Measurements from ENCODE around the gene FOXJ1.

FOXJ1 gene

GRCh38 chr17:76140661-76141211 lies 309 bp downstream of the FOXJ1 start:
- no peak for DNase-seq (ENCODE audit: low read depth)

GRCh38 chr17:76139801-76140660 lies 1.0 kb downstream of the FOXJ1 start:
- DNase-seq (ENCODE audit: low read depth) = no peak

- DNase-seq (ENCODE audit: low read depth) = no peak
Measured at GRCh38 chr17:76138896-76139752, 1.9 kb downstream of the FOXJ1 start.

- no peak for DNase-seq (ENCODE audit: low read depth)
Measured at GRCh38 chr17:76138234-76138895, 2.7 kb downstream of the FOXJ1 start.

GRCh38 chr17:76137351-76138233 lies 3.5 kb downstream of the FOXJ1 start:
- DNase-seq (ENCODE audit: low read depth) = no peak

- no peak for DNase-seq (ENCODE audit: low read depth)
Measured at GRCh38 chr17:76137001-76137350, 4.1 kb downstream of the FOXJ1 start.

GRCh38 chr17:76136276-76137000 lies 4.6 kb downstream of the FOXJ1 start:
- DNase-seq (ENCODE audit: low read depth) = no peak

- no peak for DNase-seq (ENCODE audit: low read depth)
Measured at GRCh38 chr17:76135810-76136188, 5.2 kb downstream of the FOXJ1 start.

GRCh38 chr17:76134911-76135809 lies 5.9 kb downstream of the FOXJ1 start:
- DNase-seq (ENCODE audit: low read depth) = no peak

- DNase-seq (ENCODE audit: low read depth) = no peak
Measured at GRCh38 chr17:76132574-76133338, 8.3 kb downstream of the FOXJ1 start.

- DNase-seq (ENCODE audit: low read depth) = no peak
Measured at GRCh38 chr17:76131692-76132573, 9.1 kb downstream of the FOXJ1 start.

- no peak for DNase-seq (ENCODE audit: low read depth)
Measured at GRCh38 chr17:76131051-76131691, 9.9 kb downstream of the FOXJ1 start.

- no peak for DNase-seq (ENCODE audit: low read depth)
Measured at GRCh38 chr17:76130473-76130872, 10.6 kb downstream of the FOXJ1 start.

- DNase-seq (ENCODE audit: low read depth) = no peak
Measured at GRCh38 chr17:76125922-76126321, 15.1 kb downstream of the FOXJ1 start.

- no peak for DNase-seq (ENCODE audit: low read depth)
Measured at GRCh38 chr17:76125391-76125675, 15.7 kb downstream of the FOXJ1 start.

GRCh38 chr17:76124582-76125390 lies 16.3 kb downstream of the FOXJ1 start:
- DNase-seq (ENCODE audit: low read depth) = no peak
